B cell (primary cell): Measurements from ENCODE around the gene RCN2. TPM values are rescaled to one million over a fixed set of nuclear protein-coding genes. Genes with fewer than 3 reads are reported as not detected.

Source experiments
- ATAC-seq: fragments of 200-7000 bp; cut with Tn5 transposase; one replicate; pipeline ENCODE4 v1.10.0; 2021; ENCODE audit warnings: low read depth, mild to moderate bottlenecking, moderate number of reproducible peaks, moderate library complexity
- CTCF ChIA-PET: fragments of 350-600 bp; sonication (Branson Sonifier 250); formaldehyde crosslinking; loops from one replicate; lab custom pipeline; 2021; ENCODE audit warnings: antibody characterized with exemption, inconsistent platforms; lab: Charles Lee
- POLR2A ChIA-PET: fragments of 350-600 bp; sonication (Branson Sonifier 250); formaldehyde crosslinking; loops from one replicate; lab custom pipeline; 2021; ENCODE audit warnings: antibody characterized with exemption; lab: Charles Lee
- DNase-seq: peaks from one replicate; pipeline ENCODE4 v3.0.0; 2013
- H2AFZ ChIP-seq: 2 replicates; pipeline ENCODE4 v1.6.1; 2012; ENCODE audit warnings: mild to moderate bottlenecking, low read depth, low read length; ENCODE audit not compliant: insufficient read depth, poor library complexity, severe bottlenecking
- H3K27ac ChIP-seq, 2 donors: 1 replicate in 1 of 2; 2 replicates in 1 of 2; pipeline ENCODE4 v1.5.1; 2012 to 2013; ENCODE audit warnings: low read length in 2 of 2, mild to moderate bottlenecking in 2 of 2, moderate library complexity in 1 of 2
- H3K27me3 ChIP-seq, 4 experiments: fragments of 200-600 bp in 1 of 4; sonication (generic) in 1 of 4; replicated peaks in 1 of 4; 1 replicate in 2 of 4; 2 replicates in 2 of 4; pipeline versions ENCODE4 v1.6.1 to v1.7.0; 2013 to 2016; ENCODE audit warnings: low read length in 3 of 4, mild to moderate bottlenecking in 2 of 4, mixed read lengths in 1 of 4, moderate library complexity in 1 of 4; ENCODE audit not compliant: insufficient read depth in 4 of 4, control insufficient read depth in 3 of 4; ENCODE audit errors: control extremely low read depth in 1 of 4
- H3K36me3 ChIP-seq, 2 experiments: replicated peaks in 1 of 2; 1 replicate in 1 of 2; 2 replicates in 1 of 2; pipeline versions ENCODE4 v1.6.1 to v1.7.1; 2013; ENCODE audit warnings: low read length in 1 of 2; ENCODE audit not compliant: insufficient read depth in 2 of 2, control insufficient read depth in 1 of 2; ENCODE audit errors: control extremely low read depth in 1 of 2, extremely low read depth in 1 of 2
- H3K4me1 ChIP-seq, 2 donors: fragments of 200-600 bp in 1 of 2; sonication (generic) in 1 of 2; 1 replicate in 1 of 2; 2 replicates in 1 of 2; pipeline versions ENCODE4 v1.5.1 to v1.6.1; 2013 to 2017; ENCODE audit warnings: low read length in 2 of 2; ENCODE audit not compliant: control insufficient read depth in 2 of 2, insufficient read depth in 2 of 2
- H3K4me2 ChIP-seq: replicated peaks from 2 replicates; pipeline ENCODE3; 2012; ENCODE audit warnings: mild to moderate bottlenecking, low read depth, low read length; ENCODE audit not compliant: poor library complexity, severe bottlenecking
- H3K4me3 ChIP-seq, 5 experiments: fragments of 200-600 bp in 1 of 5; sonication (generic) in 1 of 5; 1 replicate in 3 of 5; 2 replicates in 2 of 5; pipeline versions ENCODE4 v1.5.1 to v1.7.0; 2011 to 2016; ENCODE audit warnings: low read length in 4 of 5, mild to moderate bottlenecking in 4 of 5, low read depth in 2 of 5, control low read depth in 1 of 5, moderate library complexity in 1 of 5; ENCODE audit not compliant: insufficient read depth in 1 of 5; ENCODE audit errors: control extremely low read depth in 1 of 5, extremely low read depth in 1 of 5
- H3K79me2 ChIP-seq: fragments of 200-600 bp; sonication (generic); one replicate; pipeline ENCODE4 v1.6.0; 2016; ENCODE audit warnings: low read length; ENCODE audit not compliant: control insufficient read depth, insufficient read depth
- H3K9ac ChIP-seq: fragments of 200-600 bp; sonication (generic); 2 replicates; pipeline ENCODE4 v1.6.1; 2017; ENCODE audit warnings: mild to moderate bottlenecking, low read length, moderate library complexity
- H3K9me3 ChIP-seq, 3 donors: one replicate each; pipeline versions ENCODE4 v1.6.1 to v1.7.1; 2013; ENCODE audit warnings: low read length in 2 of 3; ENCODE audit not compliant: control insufficient read depth in 2 of 3, insufficient read depth in 1 of 3; ENCODE audit errors: control extremely low read depth in 1 of 3
- H4K20me1 ChIP-seq: 2 replicates; pipeline ENCODE4 v1.6.0; 2012; ENCODE audit warnings: mild to moderate bottlenecking, low read length; ENCODE audit not compliant: insufficient read depth, control insufficient read depth, poor library complexity, severe bottlenecking
- H3K27ac Mint-ChIP-seq: one replicate; pipeline ENCODE4 v1.8.0; 2021; ENCODE audit warnings: mixed read lengths
- H3K27me3 Mint-ChIP-seq: one replicate; pipeline ENCODE4 v1.8.0; 2021; ENCODE audit warnings: mixed read lengths
- H3K4me1 Mint-ChIP-seq: one replicate; pipeline ENCODE4 v1.8.0; 2021; ENCODE audit warnings: mixed read lengths
- H3K4me3 Mint-ChIP-seq: one replicate; pipeline ENCODE4 v1.8.0; 2021; ENCODE audit warnings: mixed read lengths
- H3K9me3 Mint-ChIP-seq: one replicate; pipeline ENCODE4 v1.8.0; 2022; ENCODE audit warnings: mixed read lengths; ENCODE audit not compliant: insufficient read depth
- EZH2 ChIP-seq: IDR thresholded peaks from 2 replicates; pipeline ENCODE4 v1.6.1; 2012; ENCODE audit warnings: borderline replicate concordance, low read depth, mild to moderate bottlenecking, moderate library complexity, low read length; ENCODE audit not compliant: insufficient read depth, poor library complexity, severe bottlenecking
- WGBS: methylation state at CpG from one replicate; pipeline ENCODE4 v1.1.5; 2013; ENCODE audit warnings: missing lambda C conversion rate; ENCODE audit not compliant: insufficient coverage; 5-methylcytosine and 5-hydroxymethylcytosine counted together
- intact Hi-C: fragments of 100-400 bp; cut with micrococcal nuclease; formaldehyde crosslinking; loops from one replicate; pipeline ENCODE4 v1.10.0; 2022
- polyA plus RNA-seq: library from polyadenylated mRNA; depleted of rRNA; stranded (reverse); fragments of >200 nt; gene quantifications from 2 replicates; pipeline ENCODE4 v1.2.3, GENCODE V29; 2012
- total RNA-seq, 2 donors: library from RNA; stranded (reverse); fragments of 120-200 nt in 1 of 2; gene quantifications; 1 replicate in 1 of 2; 2 replicates in 1 of 2; pipeline versions ENCODE4 v1.2.3 to v1.2.4, GENCODE V29; 2013 to 2022
- TF ChIP-seq, protein P1 (sequence below): fragments of 200-600 bp; IDR thresholded peaks from one replicate; pipeline ENCODE4 v1.8.0; 2022; ENCODE audit warnings: antibody characterized with exemption, mild to moderate bottlenecking

RCN2 gene
- total and polyA plus RNA-seq, 2 donors (not counting 1 experiment from before 2014, with no cell fraction given), result 16.7 to 27.8 TPM

DNA sequence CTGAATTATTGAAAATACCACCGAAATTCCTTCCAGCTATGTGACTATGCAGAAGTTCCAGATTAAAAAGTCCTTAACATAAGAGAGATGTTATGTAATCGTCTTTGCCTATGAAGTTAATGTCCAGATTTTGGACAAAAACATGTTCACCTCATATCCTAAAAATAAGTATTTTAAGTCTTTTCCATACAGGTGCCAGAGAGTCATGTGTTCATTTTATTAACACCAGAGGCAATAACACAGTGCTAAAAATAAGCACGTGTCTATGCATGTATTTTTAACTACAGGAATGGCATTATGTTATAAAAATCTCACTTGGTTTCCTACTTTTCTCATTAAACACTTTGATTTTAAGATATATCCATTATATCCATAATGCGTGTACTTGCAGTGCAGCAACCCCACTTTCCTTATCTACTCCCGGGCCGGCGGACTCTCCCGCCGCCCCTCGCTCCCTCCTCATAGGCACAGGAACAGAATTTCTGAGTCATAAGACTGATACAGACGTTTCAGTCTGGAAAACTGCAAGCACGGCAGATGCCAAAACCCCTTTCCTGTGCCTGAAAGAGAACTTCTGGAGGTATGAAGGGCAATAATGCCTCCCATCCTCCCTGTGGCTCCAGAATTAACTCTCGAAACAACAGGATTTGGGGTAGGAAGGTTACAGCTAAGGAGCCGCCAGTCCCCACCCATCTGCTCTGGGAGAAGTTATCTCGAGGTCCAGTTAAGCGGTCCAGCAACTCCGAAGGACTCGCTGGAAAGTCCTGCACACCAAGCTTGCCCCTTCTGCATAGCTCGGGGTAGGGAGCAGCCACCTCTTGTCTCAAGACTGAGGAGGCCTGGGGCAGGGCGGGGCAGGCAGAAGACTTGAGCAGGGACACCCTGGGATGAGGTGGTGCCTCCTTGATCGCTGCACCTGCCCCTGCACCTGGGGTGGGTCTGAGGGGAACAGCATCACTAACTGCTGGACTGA is 41.1 kb downstream of the RCN2 start:
- POLR2A ChIA-PET, result no interaction called here
- no peak overlapping the region for H3K4me2 ChIP-seq

More for the DNA sequence above, 41.1 kb downstream of the RCN2 start:
- DNase-seq (no peak), ATAC-seq (no peak)
- H3K27ac Mint-ChIP-seq, result no peak overlapping the region
- TF ChIP-seq EZH2, result no peak
- TF ChIP-seq, protein P1, sequence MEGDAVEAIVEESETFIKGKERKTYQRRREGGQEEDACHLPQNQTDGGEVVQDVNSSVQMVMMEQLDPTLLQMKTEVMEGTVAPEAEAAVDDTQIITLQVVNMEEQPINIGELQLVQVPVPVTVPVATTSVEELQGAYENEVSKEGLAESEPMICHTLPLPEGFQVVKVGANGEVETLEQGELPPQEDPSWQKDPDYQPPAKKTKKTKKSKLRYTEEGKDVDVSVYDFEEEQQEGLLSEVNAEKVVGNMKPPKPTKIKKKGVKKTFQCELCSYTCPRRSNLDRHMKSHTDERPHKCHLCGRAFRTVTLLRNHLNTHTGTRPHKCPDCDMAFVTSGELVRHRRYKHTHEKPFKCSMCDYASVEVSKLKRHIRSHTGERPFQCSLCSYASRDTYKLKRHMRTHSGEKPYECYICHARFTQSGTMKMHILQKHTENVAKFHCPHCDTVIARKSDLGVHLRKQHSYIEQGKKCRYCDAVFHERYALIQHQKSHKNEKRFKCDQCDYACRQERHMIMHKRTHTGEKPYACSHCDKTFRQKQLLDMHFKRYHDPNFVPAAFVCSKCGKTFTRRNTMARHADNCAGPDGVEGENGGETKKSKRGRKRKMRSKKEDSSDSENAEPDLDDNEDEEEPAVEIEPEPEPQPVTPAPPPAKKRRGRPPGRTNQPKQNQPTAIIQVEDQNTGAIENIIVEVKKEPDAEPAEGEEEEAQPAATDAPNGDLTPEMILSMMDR, result no peak
- H3K4me3 Mint-ChIP-seq, result no peak overlapping the region
- Histone ChIP-seq H3K27me3 (no peaks in the 10 kb centered on the region), H3K4me1 (peaks cover 3 to 6% of the 10 kb centered on the region in 2 donors), H3K36me3 (no peaks in the 10 kb centered on the region), H3K27ac (no peak overlapping the region), H3K79me2 (no peaks in the 10 kb centered on the region), H3K9ac (no peak overlapping the region), H3K9me3 (no peaks in the 10 kb centered on the region), H2AFZ (no peak overlapping the region), H3K4me3 (no peak overlapping the region), H4K20me1 (no peaks in the 10 kb centered on the region)
- H3K4me1 Mint-ChIP-seq, result peaks cover 3% of the 10 kb centered on the region
- H3K9me3 Mint-ChIP-seq, result no peaks in the 10 kb centered on the region
- intact Hi-C loops, result loop anchor here (1.0 kb wide), 1 partner anchor 59 kb away; no protein-coding TSS in a partner anchor
- WGBS, result 82% methylated on average over 9 of the region's 21 CpGs
- CTCF ChIA-PET, result interaction anchor here (0.7 to 3.0 kb wide), 25 partner anchors 9 to 571 kb away, joined by 3 to 67 read pairs (median 4); partner anchors contain the start of gene PSTPIP1
- H3K27me3 Mint-ChIP-seq, result no peaks in the 10 kb centered on the region
